HG03066 (cell line): ENCODE results near the gene ITGA3.

Experiments
- ATAC-seq: cut with Tn5 transposase; IDR thresholded peaks from one replicate; pipeline ENCODE4 v1.9.1; 2021; ENCODE audit warnings: low read depth; ENCODE audit not compliant: unreplicated experiment

Gene ITGA3

GRCh38 chr17:50066995-50067394 is 11.1 kb downstream of the ITGA3 start:
- ATAC-seq: no peak

DNA sequence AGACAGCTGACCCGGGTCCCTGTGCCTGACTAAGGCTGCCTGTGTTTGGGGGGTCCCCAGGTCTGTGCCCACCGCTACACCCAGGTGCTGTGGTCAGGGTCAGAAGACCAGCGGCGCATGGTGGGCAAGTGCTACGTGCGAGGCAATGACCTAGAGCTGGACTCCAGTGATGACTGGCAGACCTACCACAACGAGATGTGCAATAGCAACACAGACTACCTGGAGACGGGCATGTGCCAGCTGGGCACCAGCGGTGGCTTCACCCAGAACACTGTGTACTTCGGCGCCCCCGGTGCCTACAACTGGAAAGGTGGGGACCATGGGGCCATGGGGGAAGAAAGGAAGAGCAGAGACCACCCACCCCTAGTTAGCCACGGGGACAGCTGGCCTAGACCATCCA is 12.1 kb downstream of the ITGA3 start:
- ATAC-seq: no peak

- ATAC-seq: no peak
Measured at GRCh38 chr17:50070908-50071680, 15.2 kb downstream of the ITGA3 start.

DNA sequence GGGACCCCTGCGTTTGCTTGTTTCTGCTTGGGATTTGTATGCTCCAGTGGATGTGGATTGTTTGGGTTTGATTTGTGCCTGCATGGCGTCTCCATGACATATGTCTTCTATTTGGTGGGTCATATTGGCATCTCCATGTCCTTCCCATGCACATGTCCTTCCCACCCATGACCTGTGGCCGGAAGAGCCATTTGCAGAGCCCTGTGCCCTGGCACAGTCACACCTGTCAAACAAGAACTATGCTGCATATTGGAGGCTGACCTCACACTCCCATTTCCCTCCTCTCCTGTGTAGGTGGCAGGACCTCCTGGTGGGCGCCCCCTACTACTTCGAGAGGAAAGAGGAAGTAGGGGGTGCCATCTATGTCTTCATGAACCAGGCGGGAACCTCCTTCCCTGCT is 15.8 kb downstream of the ITGA3 start:
- no peak for ATAC-seq

GRCh38 chr17:50072130-50072529 is 16.2 kb downstream of the ITGA3 start:
- no peak for ATAC-seq

DNA sequence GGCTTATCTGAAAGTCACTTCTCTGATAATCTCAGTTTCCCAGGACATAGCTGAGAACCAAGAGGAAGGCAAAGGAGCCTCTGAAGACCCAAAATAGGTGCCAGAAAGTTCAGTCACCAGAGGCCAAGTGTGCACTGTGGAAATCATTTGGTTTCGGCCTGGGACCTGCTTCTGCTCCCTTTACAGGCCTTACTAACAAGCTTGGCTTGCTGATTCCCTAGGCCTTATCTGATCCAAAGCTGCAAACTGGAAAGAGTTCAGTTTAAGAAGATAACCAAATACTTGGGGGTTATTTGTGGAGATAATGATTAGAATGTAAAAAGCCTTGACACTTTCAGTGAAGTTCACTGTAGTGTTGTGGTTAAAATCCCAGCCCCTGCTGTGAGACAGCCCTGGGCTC is 17.0 kb downstream of the ITGA3 start:
- ATAC-seq: no peak

GRCh38 chr17:50074227-50074626 is 18.3 kb downstream of the ITGA3 start:
- ATAC-seq: no peak

DNA sequence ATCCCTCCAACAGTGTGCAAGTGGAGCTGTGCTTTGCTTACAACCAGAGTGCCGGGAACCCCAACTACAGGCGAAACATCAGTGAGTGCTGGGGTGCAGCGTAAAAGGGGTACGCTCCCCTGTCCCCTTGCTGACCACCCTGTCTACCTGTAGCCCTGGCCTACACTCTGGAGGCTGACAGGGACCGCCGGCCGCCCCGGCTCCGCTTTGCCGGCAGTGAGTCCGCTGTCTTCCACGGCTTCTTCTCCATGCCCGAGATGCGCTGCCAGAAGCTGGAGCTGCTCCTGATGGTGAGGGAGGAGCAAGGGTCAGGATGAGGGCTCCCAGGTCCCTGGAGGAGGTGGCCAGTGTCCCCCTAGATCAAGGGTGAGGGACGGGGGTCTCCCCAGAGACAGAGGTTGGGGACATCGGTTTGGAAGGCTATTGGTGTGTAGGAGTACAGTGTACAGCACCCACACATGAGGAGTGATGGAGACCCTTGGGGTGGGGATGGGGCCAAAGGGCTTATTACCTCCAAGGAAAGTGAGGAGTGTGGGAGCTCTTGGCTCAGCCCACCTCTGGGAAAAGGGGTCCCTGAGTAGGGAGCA is 19.6 kb downstream of the ITGA3 start:
- no peak for ATAC-seq

- no peak for ATAC-seq
Measured at GRCh38 chr17:50076221-50076590, 20.3 kb downstream of the ITGA3 start.

DNA sequence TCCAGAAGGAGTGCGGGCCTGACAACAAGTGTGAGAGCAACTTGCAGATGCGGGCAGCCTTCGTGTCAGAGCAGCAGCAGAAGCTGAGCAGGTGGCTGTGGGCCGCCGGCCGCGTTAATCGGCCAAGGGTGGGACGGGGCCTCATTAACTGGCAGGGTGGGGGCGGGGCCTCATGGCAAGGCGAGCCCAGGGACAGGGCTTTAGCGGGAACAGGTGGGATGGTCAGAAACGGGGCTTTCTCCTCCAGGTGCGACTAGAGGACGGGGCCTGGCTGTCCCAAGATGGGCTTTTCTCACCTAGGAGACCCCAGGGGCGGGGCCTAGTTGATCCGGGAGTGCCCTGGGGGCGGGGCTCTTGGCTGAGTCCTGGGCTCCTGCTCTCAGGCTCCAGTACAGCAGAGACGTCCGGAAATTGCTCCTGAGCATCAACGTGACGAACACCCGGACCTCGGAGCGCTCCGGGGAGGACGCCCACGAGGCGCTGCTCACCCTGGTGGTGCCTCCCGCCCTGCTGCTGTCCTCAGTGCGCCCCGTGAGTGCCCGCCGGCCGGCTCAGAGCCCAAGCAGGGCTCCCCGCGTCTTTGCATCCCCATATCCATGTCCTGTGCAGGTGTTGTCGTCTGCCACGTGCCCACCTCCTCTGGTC is 20.8 kb downstream of the ITGA3 start:
- no peak for ATAC-seq

- ATAC-seq: no peak
Measured at GRCh38 chr17:50078430-50078829, 22.5 kb downstream of the ITGA3 start.

DNA sequence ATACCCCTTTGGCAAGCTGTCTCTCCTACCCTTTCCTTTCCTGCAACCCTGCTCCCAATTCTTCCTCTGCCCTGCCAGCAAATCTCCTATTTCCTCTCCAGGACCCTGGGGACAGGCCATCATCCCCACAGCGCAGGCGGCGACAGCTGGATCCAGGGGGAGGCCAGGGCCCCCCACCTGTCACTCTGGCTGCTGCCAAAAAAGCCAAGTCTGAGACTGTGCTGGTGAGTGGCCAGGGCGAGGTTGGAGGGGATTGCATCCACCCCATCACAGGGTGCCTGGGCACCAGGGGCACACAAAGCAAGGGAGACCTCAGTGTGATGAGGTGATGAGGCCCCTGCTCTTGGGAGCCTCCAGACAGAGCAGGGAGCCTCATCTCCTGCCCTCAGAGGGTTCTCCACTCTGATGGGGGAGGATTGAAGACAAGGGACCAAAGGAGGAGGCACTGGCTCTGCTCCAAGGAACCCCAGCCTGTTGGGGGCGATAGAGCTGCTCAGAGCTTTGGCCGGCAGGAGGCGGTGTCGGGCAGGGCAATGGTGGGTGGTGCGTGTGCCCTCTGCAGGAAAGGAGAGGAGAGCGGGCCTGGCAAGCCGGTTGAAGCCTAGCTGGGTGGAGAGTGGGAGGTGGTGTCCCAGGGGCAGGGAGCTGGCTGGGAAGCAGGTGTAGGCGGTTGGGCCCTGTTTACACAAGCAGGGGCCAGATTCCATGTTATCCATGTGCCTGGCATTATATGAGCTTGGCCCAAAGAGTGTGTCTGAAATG is 23.6 kb downstream of the ITGA3 start:
- no peak for ATAC-seq

- ATAC-seq: no peak
Measured at GRCh38 chr17:50080096-50080480, 24.2 kb downstream of the ITGA3 start.

GRCh38 chr17:50080827-50081226 is 24.9 kb downstream of the ITGA3 start:
- ATAC-seq: no peak

DNA sequence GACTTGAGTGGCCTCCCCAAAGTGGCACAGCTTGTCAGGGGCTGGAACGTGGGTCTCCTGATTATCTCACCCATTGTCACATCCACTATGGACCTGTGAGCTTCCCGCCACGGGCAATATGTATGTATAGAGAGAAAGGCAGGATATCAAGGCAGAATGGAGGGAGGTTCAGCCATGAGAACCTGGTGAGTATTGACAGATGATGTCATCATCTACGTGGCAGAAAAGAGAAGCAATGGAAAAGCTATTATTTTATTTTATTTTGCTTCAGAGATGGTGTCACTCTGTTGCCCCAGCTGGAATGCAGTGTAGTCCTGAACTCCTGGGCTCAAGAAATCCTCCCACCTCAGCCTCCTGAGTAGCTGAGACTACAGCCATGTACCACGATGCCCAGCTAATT is 25.8 kb downstream of the ITGA3 start:
- ATAC-seq: no peak

DNA sequence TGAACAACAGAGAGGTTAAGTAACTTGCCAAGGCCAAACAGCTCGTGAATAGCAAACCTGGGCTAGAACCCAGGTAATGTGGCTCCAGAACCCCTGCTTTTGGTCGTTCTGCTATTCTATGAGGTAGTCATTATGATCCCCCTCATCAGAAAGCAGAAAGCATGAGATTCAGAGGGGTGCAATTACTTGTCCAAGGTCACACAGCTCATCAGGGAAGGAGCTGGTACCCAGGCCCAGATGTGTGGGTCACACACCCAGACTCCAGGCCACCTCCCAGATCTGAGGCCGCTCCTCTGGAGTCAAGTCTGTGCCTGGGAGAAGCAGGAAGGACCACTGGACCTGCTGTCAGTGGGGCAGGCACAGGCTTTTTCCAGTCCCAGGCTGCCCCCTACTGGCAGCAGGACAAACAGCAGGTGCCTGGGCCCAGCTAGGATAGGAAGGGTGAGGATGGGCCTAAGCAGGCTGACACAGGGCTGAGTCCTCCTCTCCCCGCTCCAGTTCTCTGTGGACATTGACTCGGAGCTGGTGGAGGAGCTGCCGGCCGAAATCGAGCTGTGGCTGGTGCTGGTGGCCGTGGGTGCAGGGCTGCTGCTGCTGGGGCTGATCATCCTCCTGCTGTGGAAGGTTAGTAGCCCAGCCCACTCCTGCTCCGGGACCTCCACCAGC is 31.5 kb downstream of the ITGA3 start:
- no peak for ATAC-seq

GRCh38 chr17:50087912-50088405 is 32.0 kb downstream of the ITGA3 start:
- ATAC-seq: no peak

- ATAC-seq: no peak
Measured at GRCh38 chr17:50088952-50089825, 33.3 kb downstream of the ITGA3 start.

DNA sequence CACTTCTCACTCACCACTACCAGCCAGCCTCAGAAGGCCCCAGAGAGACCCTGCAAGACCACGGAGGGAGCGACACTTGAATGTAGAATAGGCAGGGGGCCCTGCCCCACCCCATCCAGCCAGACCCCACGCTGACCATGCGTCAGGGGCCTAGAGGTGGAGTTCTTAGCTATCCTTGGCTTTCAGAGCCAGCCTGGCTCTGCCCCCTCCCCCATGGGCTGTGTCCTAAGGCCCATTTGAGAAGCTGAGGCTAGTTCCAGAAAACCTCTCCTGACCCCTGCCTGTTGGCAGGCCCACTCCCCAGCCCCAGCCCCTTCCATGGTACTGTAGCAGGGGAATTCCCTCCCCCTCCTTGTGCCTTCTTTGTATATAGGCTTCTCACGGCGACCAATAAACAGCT is 34.2 kb downstream of the ITGA3 start:
- ATAC-seq: no peak
